WI38 (cell line): ENCODE results near the gene CCNI2.

Experiments
- H3K4me3 ChIP-seq: 2 replicates; pipeline ENCODE4 v1.5.1; 2011; ENCODE audit warnings: low read depth, mild to moderate bottlenecking, control low read depth, low read length
- TF ChIP-seq, protein P1 (sequence below): IDR thresholded peaks from 2 replicates; pipeline ENCODE4 v1.5.1; 2012; ENCODE audit warnings: low read depth, mild to moderate bottlenecking, control low read depth, low read length

Gene CCNI2

GRCh38 chr5:132742158-132742557 lies 5.1 kb upstream of the CCNI2 start:
- TF ChIP-seq, protein P1, sequence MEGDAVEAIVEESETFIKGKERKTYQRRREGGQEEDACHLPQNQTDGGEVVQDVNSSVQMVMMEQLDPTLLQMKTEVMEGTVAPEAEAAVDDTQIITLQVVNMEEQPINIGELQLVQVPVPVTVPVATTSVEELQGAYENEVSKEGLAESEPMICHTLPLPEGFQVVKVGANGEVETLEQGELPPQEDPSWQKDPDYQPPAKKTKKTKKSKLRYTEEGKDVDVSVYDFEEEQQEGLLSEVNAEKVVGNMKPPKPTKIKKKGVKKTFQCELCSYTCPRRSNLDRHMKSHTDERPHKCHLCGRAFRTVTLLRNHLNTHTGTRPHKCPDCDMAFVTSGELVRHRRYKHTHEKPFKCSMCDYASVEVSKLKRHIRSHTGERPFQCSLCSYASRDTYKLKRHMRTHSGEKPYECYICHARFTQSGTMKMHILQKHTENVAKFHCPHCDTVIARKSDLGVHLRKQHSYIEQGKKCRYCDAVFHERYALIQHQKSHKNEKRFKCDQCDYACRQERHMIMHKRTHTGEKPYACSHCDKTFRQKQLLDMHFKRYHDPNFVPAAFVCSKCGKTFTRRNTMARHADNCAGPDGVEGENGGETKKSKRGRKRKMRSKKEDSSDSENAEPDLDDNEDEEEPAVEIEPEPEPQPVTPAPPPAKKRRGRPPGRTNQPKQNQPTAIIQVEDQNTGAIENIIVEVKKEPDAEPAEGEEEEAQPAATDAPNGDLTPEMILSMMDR: no peak
- no peak overlapping the region for H3K4me3 ChIP-seq

DNA sequence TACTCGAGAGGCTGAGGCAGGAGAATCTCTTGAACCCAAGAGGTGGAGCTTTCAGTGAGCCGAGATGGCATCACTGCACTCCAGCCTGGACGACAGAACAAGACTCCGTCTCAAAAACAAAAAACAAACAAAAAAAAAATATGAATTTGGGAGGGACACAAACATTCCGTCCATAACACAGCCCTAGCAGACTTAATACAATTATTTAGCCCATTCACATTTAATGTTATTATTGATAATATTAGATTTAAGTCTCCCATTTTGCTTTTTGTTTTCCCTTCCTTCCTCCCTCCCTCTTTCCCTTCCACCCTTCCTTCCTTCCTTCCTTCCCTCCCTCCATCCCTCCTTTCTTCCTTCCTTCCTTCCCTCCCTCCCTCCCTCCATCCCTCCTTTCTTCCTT lies 4.6 kb upstream of the CCNI2 start:
- TF ChIP-seq, protein P1: no peak
- H3K4me3 ChIP-seq: no peak overlapping the region

GRCh38 chr5:132744659-132745058 lies 2.6 kb upstream of the CCNI2 start:
- TF ChIP-seq, protein P1: no peak
- no peak overlapping the region for H3K4me3 ChIP-seq

- peak overlapping the region; percentile 36 for H3K4me3 ChIP-seq
- TF ChIP-seq, protein P1: no peak
These were observed 653 bp upstream of the CCNI2 start for GRCh38 chr5:132746592-132746953.

- peak overlapping the region; percentile 36; the same call in 1 of the 2 replicates for H3K4me3 ChIP-seq
These were observed 602 bp downstream of the CCNI2 start for GRCh38 chr5:132747616-132748440.

DNA sequence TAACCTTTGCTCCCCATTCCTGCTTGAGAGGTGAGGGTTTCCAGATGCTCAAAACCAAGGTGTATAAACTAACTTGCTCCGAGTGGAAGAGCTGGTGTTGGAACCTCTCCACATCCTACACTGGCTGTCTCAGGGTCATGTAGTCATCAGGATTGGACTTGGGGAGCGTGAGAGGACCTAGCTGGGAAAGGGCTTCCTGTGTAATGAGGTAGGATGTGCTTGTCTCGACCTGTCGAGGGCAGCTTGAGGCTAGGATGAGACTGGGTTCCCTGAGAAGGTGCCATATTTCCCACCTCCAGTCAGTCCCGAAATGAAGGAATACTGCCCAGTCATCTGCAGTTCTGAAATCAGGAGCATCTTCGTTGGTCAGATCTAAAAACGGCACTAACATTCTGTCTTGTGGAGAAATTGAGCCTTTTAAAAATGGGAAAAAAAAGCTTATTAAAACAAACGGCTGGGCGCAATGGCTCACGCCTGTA lies 1.3 kb downstream of the CCNI2 start:
- TF ChIP-seq, protein P1: no peak
- no peak overlapping the region for H3K4me3 ChIP-seq

More at GRCh38 chr5:132747616-132748440, 602 bp downstream of the CCNI2 start:
- TF ChIP-seq, protein P1: no peak

- TF ChIP-seq, protein P1: no peak
These were observed 2.3 kb downstream of the CCNI2 start for GRCh38 chr5:132749506-132749905.

More at GRCh38 chr5:132749506-132749905, 2.3 kb downstream of the CCNI2 start:
- H3K4me3 ChIP-seq: no peak overlapping the region
